Measurements from ENCODE around the gene RGS6.

Gene RGS6

DNA sequence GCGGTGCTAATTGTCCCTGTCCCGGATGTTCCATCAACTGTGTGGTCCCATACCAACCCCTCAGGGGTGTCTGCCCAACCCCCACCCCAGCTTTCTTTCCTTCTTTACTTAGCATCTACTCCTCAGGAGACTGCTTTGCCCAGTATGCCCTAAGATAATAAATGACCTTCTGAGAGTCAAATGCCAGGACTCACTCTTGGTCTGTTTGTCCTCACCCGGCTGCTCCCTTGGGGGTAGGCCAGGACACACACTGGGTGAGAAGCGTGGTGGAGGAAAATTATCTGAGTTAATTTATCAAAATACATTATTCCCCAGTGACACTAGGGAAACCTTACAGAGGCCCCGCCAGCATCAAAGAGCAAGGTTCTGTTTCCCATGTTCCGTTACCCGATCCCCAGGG, 457.0 kb downstream of the RGS6 start:
- DNase-seq (ENCODE audit: extremely low spot score): no peak
- TF ChIP-seq FOXK2 (IDR thresholded peaks at IDR 0.05) (no peak), HDGF (IDR thresholded peaks at IDR 0.05; ENCODE audit: borderline replicate concordance) (no peak), LEF1 (IDR thresholded peaks at IDR 0.05; ENCODE audit: borderline replicate concordance) (no peak), FOXM1 (IDR thresholded peaks at IDR 0.05; ENCODE audit: borderline replicate concordance) (no peak), ARNT (IDR thresholded peaks at IDR 0.05) (no peak), ZNF384 (IDR thresholded peaks at IDR 0.05) (no peak), FOXA1 (IDR thresholded peaks at IDR 0.05) (no peak), NFRKB (IDR thresholded peaks at IDR 0.05) (no peak), BHLHE40 (IDR thresholded peaks at IDR 0.05; ENCODE audit: borderline replicate concordance) (no peak), CTBP1 (IDR thresholded peaks at IDR 0.05; ENCODE audit: borderline replicate concordance) (no peak), SUZ12 (IDR thresholded peaks at IDR 0.05) (no peak)
- TF ChIP-seq, protein P1, sequence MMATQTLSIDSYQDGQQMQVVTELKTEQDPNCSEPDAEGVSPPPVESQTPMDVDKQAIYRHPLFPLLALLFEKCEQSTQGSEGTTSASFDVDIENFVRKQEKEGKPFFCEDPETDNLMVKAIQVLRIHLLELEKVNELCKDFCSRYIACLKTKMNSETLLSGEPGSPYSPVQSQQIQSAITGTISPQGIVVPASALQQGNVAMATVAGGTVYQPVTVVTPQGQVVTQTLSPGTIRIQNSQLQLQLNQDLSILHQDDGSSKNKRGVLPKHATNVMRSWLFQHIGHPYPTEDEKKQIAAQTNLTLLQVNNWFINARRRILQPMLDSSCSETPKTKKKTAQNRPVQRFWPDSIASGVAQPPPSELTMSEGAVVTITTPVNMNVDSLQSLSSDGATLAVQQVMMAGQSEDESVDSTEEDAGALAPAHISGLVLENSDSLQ (IDR thresholded peaks at IDR 0.05): no peak
- POLR2A ChIA-PET: no interaction called here
- CTCF ChIA-PET: interaction anchor here (0.8 kb wide), 1 partner anchor 457 kb away, joined by 3 read pairs; the partner anchor contains the start of gene RGS6

DNA sequence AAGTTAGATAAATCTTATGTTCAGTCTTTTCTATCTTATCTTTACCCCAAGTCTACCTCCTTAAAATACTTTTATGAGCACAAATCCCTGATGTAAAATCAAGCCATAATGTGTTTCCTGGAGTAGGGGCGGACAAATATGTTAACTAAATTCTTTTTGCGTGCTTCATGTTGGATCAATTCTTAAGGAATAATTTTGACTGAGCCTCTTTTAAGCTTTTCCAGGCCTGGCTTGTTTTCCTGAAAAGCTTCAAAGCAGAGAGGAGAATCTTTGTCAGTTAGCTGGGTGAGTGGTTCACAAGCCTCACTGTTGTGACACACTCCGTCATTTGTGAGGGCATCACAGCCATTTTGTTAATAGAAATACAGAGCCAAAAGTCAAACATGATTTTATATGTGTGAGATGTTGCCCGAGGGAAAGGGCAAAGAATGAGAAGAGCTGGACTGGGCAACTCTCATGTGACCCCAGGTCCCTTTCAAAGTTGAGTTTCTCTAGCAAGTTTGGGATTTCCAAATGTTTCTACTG, 468.9 kb downstream of the RGS6 start:
- TF ChIP-seq FOXM1 (IDR thresholded peaks at IDR 0.05; ENCODE audit: borderline replicate concordance): no peak
- ChIA-PET CTCF (no interaction called here), POLR2A (no interaction called here)
- no peak for DNase-seq (ENCODE audit: extremely low spot score)

- ChIA-PET POLR2A (no interaction called here), CTCF (no interaction called here)
- DNase-seq (ENCODE audit: extremely low spot score): no peak
- TF ChIP-seq SP1 (IDR thresholded peaks at IDR 0.05) (no peak), BHLHE40 (IDR thresholded peaks at IDR 0.05; ENCODE audit: borderline replicate concordance) (no peak), FOXA1 (IDR thresholded peaks at IDR 0.05) (no peak), L3MBTL2 (conservative IDR thresholded peaks at IDR 0.05) (no peak), ARNT (IDR thresholded peaks at IDR 0.05) (no peak), HDGF (IDR thresholded peaks at IDR 0.05; ENCODE audit: borderline replicate concordance) (no peak), ELF4 (IDR thresholded peaks at IDR 0.05) (no peak), LEF1 (IDR thresholded peaks at IDR 0.05; ENCODE audit: borderline replicate concordance) (no peak)
Measured at GRCh38 chr14:72401632-72402376, 469.6 kb downstream of the RGS6 start.

DNA sequence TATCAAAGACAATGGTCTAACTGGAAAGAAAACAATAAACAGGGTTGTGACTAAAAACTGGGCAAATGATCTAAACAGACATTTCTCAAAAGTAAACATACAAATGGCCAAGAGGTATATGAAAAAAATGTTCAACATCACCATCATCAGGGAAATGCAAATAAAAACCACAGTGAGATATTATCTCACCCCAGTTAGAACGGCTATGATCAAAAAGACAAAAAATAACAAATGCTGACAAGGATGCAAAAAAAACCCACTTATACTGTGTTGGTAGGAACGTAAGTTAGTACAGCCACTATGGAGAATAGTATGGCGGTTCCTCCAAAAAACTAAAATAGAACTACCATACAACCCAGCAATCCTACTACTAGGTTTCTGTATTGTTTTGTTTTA, 470.1 kb downstream of the RGS6 start:
- no peak for TF ChIP-seq NFRKB (IDR thresholded peaks at IDR 0.05)
- TF ChIP-seq ARNT (IDR thresholded peaks at IDR 0.05): no peak
- no peak for TF ChIP-seq FOXK2 (IDR thresholded peaks at IDR 0.05)
- TF ChIP-seq, protein P1 (IDR thresholded peaks at IDR 0.05): no peak
- TF ChIP-seq FOXM1 (IDR thresholded peaks at IDR 0.05; ENCODE audit: borderline replicate concordance): no peak
- TF ChIP-seq LEF1 (IDR thresholded peaks at IDR 0.05; ENCODE audit: borderline replicate concordance): no peak
- TF ChIP-seq L3MBTL2 (conservative IDR thresholded peaks at IDR 0.05): no peak
- TF ChIP-seq ELF4 (IDR thresholded peaks at IDR 0.05): no peak
- no peak for TF ChIP-seq BHLHE40 (IDR thresholded peaks at IDR 0.05; ENCODE audit: borderline replicate concordance)
- TF ChIP-seq SP1 (IDR thresholded peaks at IDR 0.05): no peak
- TF ChIP-seq CTBP1 (IDR thresholded peaks at IDR 0.05; ENCODE audit: borderline replicate concordance): no peak
- POLR2A ChIA-PET: no interaction called here
- CTCF ChIA-PET: no interaction called here
- no peak for DNase-seq (ENCODE audit: extremely low spot score)

DNA sequence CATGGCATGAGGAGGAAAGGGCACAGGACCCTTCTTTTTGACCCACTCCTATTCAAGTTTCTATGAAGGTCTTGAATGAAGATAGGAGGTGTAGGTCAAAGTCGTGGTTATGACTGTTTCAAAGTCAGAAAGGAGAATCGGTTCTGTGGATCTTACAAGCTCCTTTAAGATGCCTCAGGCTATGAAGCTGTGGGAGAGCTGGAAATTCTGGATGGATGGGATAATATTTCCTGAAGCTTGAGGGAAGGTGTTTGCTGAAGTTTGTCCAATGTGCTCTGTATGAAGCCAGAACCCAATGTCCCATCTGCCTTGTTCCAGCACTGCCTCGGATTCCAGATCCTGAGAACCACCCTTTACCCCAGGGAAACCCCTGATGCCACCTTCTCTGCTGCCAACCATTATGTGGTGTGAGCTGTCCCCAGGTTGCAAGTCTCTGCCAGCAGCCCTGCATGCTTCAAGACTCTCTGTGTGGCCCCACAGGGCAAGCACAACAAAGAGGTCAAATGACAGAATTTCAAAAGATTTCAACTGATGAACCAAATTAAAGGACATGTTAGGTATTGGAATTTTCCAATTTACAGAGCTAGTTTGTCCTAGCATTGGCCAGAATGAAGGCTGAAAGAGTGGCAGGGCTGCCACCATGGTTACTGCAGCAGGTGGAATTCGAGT, 472.0 kb downstream of the RGS6 start:
- DNase-seq (ENCODE audit: extremely low spot score): no peak
- POLR2A ChIA-PET: no interaction called here
- CTCF ChIA-PET: no interaction called here
- no peak for TF ChIP-seq ELF4 (IDR thresholded peaks at IDR 0.05)
- TF ChIP-seq SP1 (IDR thresholded peaks at IDR 0.05): no peak
- TF ChIP-seq BHLHE40 (IDR thresholded peaks at IDR 0.05; ENCODE audit: borderline replicate concordance): no peak
- no peak for TF ChIP-seq NFRKB (IDR thresholded peaks at IDR 0.05)
- TF ChIP-seq CTBP1 (IDR thresholded peaks at IDR 0.05; ENCODE audit: borderline replicate concordance): no peak
- TF ChIP-seq LEF1 (IDR thresholded peaks at IDR 0.05; ENCODE audit: borderline replicate concordance): no peak

- POLR2A ChIA-PET: no interaction called here
- CTCF ChIA-PET: interaction anchor here (0.6 kb wide), 1 partner anchor 982 kb away, joined by 6 read pairs; no protein-coding TSS in a partner anchor
- DNase-seq (ENCODE audit: extremely low spot score): no peak
- no peak for TF ChIP-seq ARNT (IDR thresholded peaks at IDR 0.05)
Measured at GRCh38 chr14:72404998-72405397, 472.8 kb downstream of the RGS6 start.

DNA sequence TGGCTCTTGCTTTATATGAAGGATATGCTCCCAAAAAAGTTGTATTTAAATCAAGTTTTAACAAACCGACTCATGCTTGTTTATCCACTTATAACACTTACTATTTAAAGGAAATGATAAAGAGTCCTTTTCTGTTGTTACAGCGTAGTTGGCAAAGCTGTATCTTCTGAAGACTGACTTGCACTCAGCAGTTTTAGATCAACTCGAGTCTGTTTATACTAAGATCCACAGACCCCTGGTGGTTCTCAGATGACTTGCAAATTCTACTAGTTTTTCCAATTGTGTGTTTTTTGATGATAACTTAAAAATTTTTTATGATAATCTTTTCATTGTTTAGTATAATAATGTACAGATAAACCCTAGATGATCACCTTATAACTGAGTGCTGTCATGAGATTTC, 475.8 kb downstream of the RGS6 start:
- POLR2A ChIA-PET: no interaction called here
- TF ChIP-seq FOXA1 (IDR thresholded peaks at IDR 0.05) (no peak), LEF1 (IDR thresholded peaks at IDR 0.05; ENCODE audit: borderline replicate concordance) (no peak), NFRKB (IDR thresholded peaks at IDR 0.05) (no peak), SP1 (IDR thresholded peaks at IDR 0.05) (no peak), ELF4 (IDR thresholded peaks at IDR 0.05) (no peak), L3MBTL2 (conservative IDR thresholded peaks at IDR 0.05) (no peak), CTBP1 (IDR thresholded peaks at IDR 0.05; ENCODE audit: borderline replicate concordance) (no peak), BHLHE40 (IDR thresholded peaks at IDR 0.05; ENCODE audit: borderline replicate concordance) (no peak)
- CTCF ChIA-PET: no interaction called here
- no peak for DNase-seq (ENCODE audit: extremely low spot score)
